Smooth muscle cell (in vitro differentiated cells): ENCODE data around the gene ENDOV. TPM values are rescaled to one million over a fixed set of nuclear protein-coding genes. Genes with fewer than 3 reads are reported as not detected.

Source experiments
- DNase-seq: peaks from one replicate; lab custom pipeline; 2025; ENCODE audit not compliant: unreplicated experiment; lab: John Stamatoyannopoulos, UW
- H2AFZ ChIP-seq: fragments of 200-600 bp; sonication (generic); 2 replicates; pipeline ENCODE4 v1.6.0; 2016; ENCODE audit warnings: antibody characterized with exemption, low read depth, mild to moderate bottlenecking
- H3F3A ChIP-seq: fragments of 200-600 bp; sonication (generic); 2 replicates; pipeline ENCODE4 v1.6.0; 2017; ENCODE audit warnings: antibody characterized with exemption, low read depth
- H3K27ac ChIP-seq: fragments of 200-600 bp; sonication (generic); 2 replicates; pipeline ENCODE4 v1.5.1; 2016; ENCODE audit warnings: low read depth, mild to moderate bottlenecking
- H3K27me3 ChIP-seq: fragments of 200-600 bp; sonication (generic); 2 replicates; pipeline ENCODE4 v1.6.1; 2016; ENCODE audit warnings: low read depth, mild to moderate bottlenecking
- H3K36me3 ChIP-seq: fragments of 200-600 bp; sonication (generic); 2 replicates; pipeline ENCODE4 v1.5.1; 2016; ENCODE audit warnings: low read depth
- H3K4me1 ChIP-seq: fragments of 200-600 bp; sonication (generic); 2 replicates; pipeline ENCODE4 v1.5.1; 2016; ENCODE audit warnings: low read depth
- H3K4me2 ChIP-seq: fragments of 200-600 bp; sonication (generic); 2 replicates; pipeline ENCODE4 v1.6.0; 2016; ENCODE audit warnings: mild to moderate bottlenecking
- H3K4me3 ChIP-seq: fragments of 200-600 bp; sonication (generic); 2 replicates; pipeline ENCODE4 v1.5.1; 2016; ENCODE audit warnings: mild to moderate bottlenecking
- H3K79me2 ChIP-seq: fragments of 200-600 bp; sonication (generic); 2 replicates; pipeline ENCODE4 v1.6.0; 2016; ENCODE audit warnings: low read depth, mild to moderate bottlenecking
- H3K9ac ChIP-seq: fragments of 200-600 bp; sonication (generic); 2 replicates; pipeline ENCODE4 v1.6.0; 2016; ENCODE audit warnings: low read depth
- H3K9me3 ChIP-seq: fragments of 200-600 bp; sonication (generic); replicated peaks from 2 replicates; pipeline ENCODE4 v1.5.1; 2016; ENCODE audit warnings: low read depth
- H4K20me1 ChIP-seq: fragments of 200-600 bp; sonication (generic); 2 replicates; pipeline ENCODE4 v1.6.0; 2016; ENCODE audit warnings: low read depth
- CTCF ChIP-seq: fragments of 200-600 bp; sonication (generic); IDR thresholded peaks from 2 replicates; pipeline ENCODE4 v1.5.1; 2017; ENCODE audit warnings: borderline replicate concordance, mild to moderate bottlenecking, antibody characterized with exemption; ENCODE audit not compliant: insufficient read depth, poor library complexity, severe bottlenecking
- WGBS: methylation state at CpG from one replicate; pipeline ENCODE4 v1.1.7; 2016; ENCODE audit warnings: low lambda C conversion rate; 5-methylcytosine and 5-hydroxymethylcytosine counted together
- polyA plus RNA-seq: library from polyadenylated mRNA; unstranded; fragments of >200 nt; fragmentation: Nextera tagmentation; extraction: Ambion mirVana; gene quantifications from 2 replicates; pipeline ENCODE4 v1.2.1, GENCODE V29; 2016
- total RNA-seq: library from RNA; depleted of rRNA; stranded (reverse); fragments of >200 nt; gene quantifications from 2 replicates; pipeline ENCODE4 v1.2.3, GENCODE V29; 2014

The ENDOV gene
- total and polyA plus RNA-seq, 2 experiments from 2014 or later: 31.6 to 59.7 TPM

DNA sequence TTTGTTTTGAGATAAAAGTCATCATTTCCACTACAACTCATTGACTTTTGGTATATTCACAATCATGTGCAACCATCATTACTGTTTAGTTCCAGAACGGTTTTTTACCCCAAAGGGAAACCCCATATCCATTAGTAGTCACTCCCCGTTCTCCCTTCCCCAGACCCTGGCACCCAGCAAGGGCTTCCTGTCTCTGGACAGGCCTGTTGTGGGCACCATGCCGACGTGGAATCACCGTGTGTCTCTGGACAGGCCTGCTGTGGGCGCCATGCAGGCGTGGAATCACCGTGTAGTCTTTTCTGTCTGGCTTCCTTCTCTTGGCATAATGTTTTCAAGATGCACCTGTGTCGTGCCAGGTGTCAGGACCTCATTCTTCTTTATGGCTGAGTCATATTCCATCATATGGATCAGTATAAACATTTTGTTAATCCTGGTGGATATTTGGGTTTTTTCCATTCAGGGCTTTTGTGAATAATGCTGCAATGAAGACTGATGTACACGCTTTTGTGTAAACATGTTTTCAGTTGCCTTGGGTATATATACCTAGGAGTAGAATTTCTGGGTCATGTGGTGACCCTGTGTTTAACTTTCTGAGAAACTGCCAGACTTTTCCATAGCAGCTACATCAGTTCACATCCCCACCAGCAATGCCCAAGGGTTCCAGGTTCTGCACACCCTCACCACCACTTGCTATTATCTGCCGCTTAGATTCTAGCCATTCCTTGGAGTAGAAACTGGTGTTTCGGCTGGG is 19.1 kb downstream of the ENDOV start:
- no peak for TF ChIP-seq CTCF

DNA sequence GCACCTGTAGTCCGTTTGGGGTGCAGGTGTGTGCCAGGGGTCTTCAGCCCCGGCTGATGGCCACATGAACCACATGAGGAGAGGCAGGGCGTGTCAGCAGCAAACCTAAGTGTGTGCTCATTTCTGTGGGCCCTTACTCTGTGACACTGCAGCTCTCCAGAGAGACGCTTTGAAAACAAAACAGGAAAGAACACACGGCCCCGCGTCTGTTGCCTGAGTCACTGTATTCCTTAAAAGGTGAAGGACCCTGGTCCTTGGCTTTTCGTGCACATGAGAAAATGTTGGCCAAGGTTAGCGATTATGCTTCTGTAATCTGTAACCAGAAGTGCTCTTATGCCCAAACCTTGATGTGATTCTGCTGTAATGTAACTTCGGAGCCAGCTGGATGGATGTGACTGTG is 22.6 kb downstream of the ENDOV start:
- no peak overlapping the region for H3K4me2 ChIP-seq
- WGBS: 77% methylated on average over 10 of the region's 10 CpGs
- no peak for DNase-seq
- H3K79me2 ChIP-seq: no peaks in the 10 kb centered on the region
- H3K4me1 ChIP-seq: no peaks in the 10 kb centered on the region
- H3K27ac ChIP-seq: no peak overlapping the region
- no peaks in the 10 kb centered on the region for H3K9me3 ChIP-seq
- no peaks in the 10 kb centered on the region for H3K27me3 ChIP-seq
- H2AFZ ChIP-seq: no peak overlapping the region
- no peak overlapping the region for H3K4me3 ChIP-seq
- H4K20me1 ChIP-seq: peaks cover 55% of the 10 kb centered on the region
- TF ChIP-seq CTCF: no peak
- H3K9ac ChIP-seq: no peak overlapping the region
- no peaks in the 10 kb centered on the region for H3F3A ChIP-seq
- no peaks in the 10 kb centered on the region for H3K36me3 ChIP-seq

More for the DNA sequence above, 19.1 kb downstream of the ENDOV start:
- peaks cover 24% of the 10 kb centered on the region for H4K20me1 ChIP-seq
- no peak overlapping the region for H3K4me2 ChIP-seq
- H3K4me1 ChIP-seq: no peaks in the 10 kb centered on the region
- no peaks in the 10 kb centered on the region for H3K27me3 ChIP-seq
- no peaks in the 10 kb centered on the region for H3K36me3 ChIP-seq
- H3F3A ChIP-seq: no peaks in the 10 kb centered on the region
- H2AFZ ChIP-seq: no peak overlapping the region
- H3K79me2 ChIP-seq: no peaks in the 10 kb centered on the region
- no peak overlapping the region for H3K4me3 ChIP-seq
- no peaks in the 10 kb centered on the region for H3K9me3 ChIP-seq
- WGBS: 79% methylated on average over 12 of the region's 12 CpGs
- no peak overlapping the region for H3K27ac ChIP-seq
- no peak for DNase-seq
- no peak overlapping the region for H3K9ac ChIP-seq

DNA sequence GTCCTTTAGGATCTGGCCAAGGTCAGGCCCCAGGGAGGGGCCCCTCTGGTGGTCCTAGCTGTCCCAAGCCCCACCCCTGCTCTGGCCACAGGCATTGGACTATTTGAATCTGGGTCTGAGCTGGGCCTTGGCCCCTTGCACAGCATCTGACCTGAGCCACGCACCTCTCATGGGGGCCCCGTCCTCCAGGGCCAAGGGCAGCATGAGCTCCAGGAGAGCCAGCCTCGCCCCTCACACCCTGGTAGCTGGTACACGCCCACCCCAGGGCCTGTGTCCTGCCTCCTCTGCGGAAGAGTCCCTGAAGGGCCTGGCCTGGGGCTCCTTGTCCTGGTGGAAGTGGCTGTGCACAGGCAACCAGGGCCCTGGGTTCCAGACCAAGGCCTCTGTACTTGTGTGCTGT is 23.8 kb downstream of the ENDOV start:
- Histone ChIP-seq H4K20me1 (peaks cover 66% of the 10 kb centered on the region), H3K27me3 (peaks cover 10% of the 10 kb centered on the region), H3K79me2 (no peaks in the 10 kb centered on the region), H2AFZ (no peak overlapping the region), H3K4me2 (no peak overlapping the region), H3K4me1 (no peaks in the 10 kb centered on the region), H3K9ac (no peak overlapping the region), H3K27ac (no peak overlapping the region), H3K4me3 (no peak overlapping the region), H3K36me3 (no peaks in the 10 kb centered on the region), H3K9me3 (no peaks in the 10 kb centered on the region), H3F3A (no peaks in the 10 kb centered on the region)
- DNase-seq: no peak
- TF ChIP-seq CTCF: no peak
- 93% methylated on average over 5 of the region's 5 CpGs for WGBS

DNA sequence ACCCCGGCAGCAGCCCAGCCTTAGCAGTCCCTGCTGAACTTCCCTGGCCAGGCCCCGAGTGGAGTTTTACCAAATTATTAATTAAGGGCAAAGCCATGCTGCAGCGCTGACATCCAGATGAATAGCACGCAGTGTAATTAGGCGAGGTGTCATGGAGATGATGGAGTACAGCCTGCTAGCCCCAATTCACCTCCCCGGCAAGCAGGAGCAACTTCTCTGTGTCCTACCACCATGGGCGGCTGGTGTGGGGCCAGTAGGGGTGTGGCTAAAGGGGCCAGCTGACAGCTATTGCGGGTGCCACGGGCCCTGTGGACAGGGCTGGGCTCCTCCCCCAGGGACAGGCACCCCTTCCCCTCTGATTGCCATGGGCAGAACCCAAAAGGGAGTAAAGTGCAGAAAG is 24.5 kb downstream of the ENDOV start:
- no peak overlapping the region for H3K27ac ChIP-seq
- peaks cover 66% of the 10 kb centered on the region for H4K20me1 ChIP-seq
- H3K79me2 ChIP-seq: no peaks in the 10 kb centered on the region
- no peaks in the 10 kb centered on the region for H3F3A ChIP-seq
- 89% methylated on average over 9 of the region's 9 CpGs for WGBS
- no peak for DNase-seq
- no peak overlapping the region for H3K9ac ChIP-seq
- H3K4me1 ChIP-seq: no peaks in the 10 kb centered on the region
- no peak overlapping the region for H3K4me2 ChIP-seq
- no peak for TF ChIP-seq CTCF
- no peaks in the 10 kb centered on the region for H3K9me3 ChIP-seq
- H3K4me3 ChIP-seq: no peak overlapping the region
- H3K27me3 ChIP-seq: peaks cover 11% of the 10 kb centered on the region
- H3K36me3 ChIP-seq: no peaks in the 10 kb centered on the region
- H2AFZ ChIP-seq: no peak overlapping the region
